NCI-H524 treated with DMSO at 0.1 percent for 48 hours (cell line): ENCODE data around the gene LRRIQ4.

Experiments
- DNase-seq: peaks from one replicate; lab custom pipeline; 2025; lab: John Stamatoyannopoulos, UW

Gene LRRIQ4

GRCh38 chr3:169855514-169855913 is 42.8 kb downstream of the LRRIQ4 start:
- no peak for DNase-seq

- no peak for DNase-seq
These were observed 45.1 kb downstream of the LRRIQ4 start for GRCh38 chr3:169857811-169858210.

GRCh38 chr3:169861871-169862270 is 49.2 kb downstream of the LRRIQ4 start:
- DNase-seq: no peak

- DNase-seq: no peak
These were observed 50.8 kb downstream of the LRRIQ4 start for GRCh38 chr3:169863458-169863899.

GRCh38 chr3:169864270-169864669 is 51.6 kb downstream of the LRRIQ4 start:
- no peak for DNase-seq

- DNase-seq: no peak
These were observed 52.6 kb downstream of the LRRIQ4 start for GRCh38 chr3:169865176-169865767.

GRCh38 chr3:169867584-169868210 is 55.0 kb downstream of the LRRIQ4 start:
- no peak for DNase-seq

GRCh38 chr3:169868369-169868768 is 55.7 kb downstream of the LRRIQ4 start:
- no peak for DNase-seq

- DNase-seq: no peak
These were observed 57.0 kb downstream of the LRRIQ4 start, which contains the start of gene LRRC31 for GRCh38 chr3:169869484-169870220. LRRC31 (minus strand) TSS chr3:169869935; CDS start chr3:169869807, 128 bp downstream.

- no peak for DNase-seq
These were observed 58.6 kb downstream of the LRRIQ4 start for GRCh38 chr3:169871129-169871886.

GRCh38 chr3:169879013-169879557 is 66.4 kb downstream of the LRRIQ4 start:
- DNase-seq: no peak

GRCh38 chr3:169879845-169880575 is 67.3 kb downstream of the LRRIQ4 start:
- DNase-seq: no peak

- DNase-seq: no peak
These were observed 68.0 kb downstream of the LRRIQ4 start for GRCh38 chr3:169880576-169881250.

- no peak for DNase-seq
These were observed 74.0 kb downstream of the LRRIQ4 start for GRCh38 chr3:169886671-169887070.
